ENCODE results near the gene ITPK1.

ITPK1 gene

GRCh38 chr14:92932448-92933395, 183.0 kb downstream of the ITPK1 start:
- DNase-seq, result no peak

GRCh38 chr14:92931681-92932447, 183.9 kb downstream of the ITPK1 start:
- DNase-seq, result no peak

GRCh38 chr14:92930737-92931602, 184.8 kb downstream of the ITPK1 start:
- no peak for DNase-seq

- no peak for DNase-seq
Measured at GRCh38 chr14:92929689-92930608, 185.8 kb downstream of the ITPK1 start.

- no peak for DNase-seq
Measured at GRCh38 chr14:92928961-92929688, 186.6 kb downstream of the ITPK1 start.

GRCh38 chr14:92928258-92928629, 187.5 kb downstream of the ITPK1 start:
- no peak for DNase-seq

GRCh38 chr14:92927349-92928257, 188.1 kb downstream of the ITPK1 start:
- no peak for DNase-seq

- DNase-seq, result no peak
Measured at GRCh38 chr14:92926931-92927330, 188.8 kb downstream of the ITPK1 start.

GRCh38 chr14:92926180-92926845, 189.4 kb downstream of the ITPK1 start:
- DNase-seq, result no peak

GRCh38 chr14:92925446-92925845, 190.3 kb downstream of the ITPK1 start:
- no peak for DNase-seq

- DNase-seq, result no peak
Measured at GRCh38 chr14:92924247-92924646, 191.5 kb downstream of the ITPK1 start.

- DNase-seq, result no peak
Measured at GRCh38 chr14:92923744-92924103, 192.0 kb downstream of the ITPK1 start.

GRCh38 chr14:92922883-92923743, 192.6 kb downstream of the ITPK1 start, which contains the start of gene CHGA:
Gene CHGA, plus strand, starts transcription at chr14:92923150. Its CDS starts 210 bp downstream, at chr14:92923360.
- peak; percentile 75 for DNase-seq

GRCh38 chr14:92922155-92922735, 193.5 kb downstream of the ITPK1 start:
- peak; percentile 14 for DNase-seq

GRCh38 chr14:92920001-92920400, 195.7 kb downstream of the ITPK1 start:
- DNase-seq, result no peak

GRCh38 chr14:92917956-92918355, 197.8 kb downstream of the ITPK1 start:
- no peak for DNase-seq

GRCh38 chr14:92917041-92917940, 198.4 kb downstream of the ITPK1 start:
- DNase-seq, result peak; percentile 92

Data from NCI-H2171 (cell line).